Kidney glomerular epithelial cell (primary cell): Measurements from ENCODE around the gene ITPKC.
"Not testable (repeated sequence)": the region's sequence is repeated elsewhere in the genome, so short reads cannot be mapped to it uniquely, and the experiment has no call there.

Experiments
- DNase-seq: peaks from one replicate; lab custom pipeline; 2025; lab: John Stamatoyannopoulos, UW

Gene ITPKC

DNA sequence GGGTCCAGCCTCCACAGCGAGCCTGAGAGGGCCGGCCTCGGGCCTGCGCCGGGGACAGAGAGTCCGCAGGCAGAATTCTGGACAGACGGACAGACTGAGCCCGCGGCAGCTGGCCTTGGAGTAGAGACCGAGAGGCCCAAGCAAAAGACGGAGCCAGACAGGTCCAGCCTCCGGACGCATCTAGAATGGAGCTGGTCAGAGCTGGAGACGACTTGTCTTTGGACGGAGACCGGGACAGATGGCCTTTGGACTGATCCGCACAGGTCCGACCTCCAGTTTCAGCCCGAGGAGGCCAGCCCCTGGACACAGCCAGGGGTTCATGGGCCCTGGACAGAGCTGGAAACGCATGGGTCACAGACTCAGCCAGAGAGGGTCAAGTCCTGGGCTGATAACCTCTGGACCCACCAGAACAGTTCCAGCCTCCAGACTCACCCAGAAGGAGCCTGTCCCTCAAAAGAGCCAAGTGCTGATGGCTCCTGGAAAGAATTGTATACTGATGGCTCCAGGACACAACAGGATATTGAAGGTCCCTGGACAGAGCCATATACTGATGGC, 490 bp downstream of the ITPKC start:
- peak; percentile 8 for DNase-seq

DNA sequence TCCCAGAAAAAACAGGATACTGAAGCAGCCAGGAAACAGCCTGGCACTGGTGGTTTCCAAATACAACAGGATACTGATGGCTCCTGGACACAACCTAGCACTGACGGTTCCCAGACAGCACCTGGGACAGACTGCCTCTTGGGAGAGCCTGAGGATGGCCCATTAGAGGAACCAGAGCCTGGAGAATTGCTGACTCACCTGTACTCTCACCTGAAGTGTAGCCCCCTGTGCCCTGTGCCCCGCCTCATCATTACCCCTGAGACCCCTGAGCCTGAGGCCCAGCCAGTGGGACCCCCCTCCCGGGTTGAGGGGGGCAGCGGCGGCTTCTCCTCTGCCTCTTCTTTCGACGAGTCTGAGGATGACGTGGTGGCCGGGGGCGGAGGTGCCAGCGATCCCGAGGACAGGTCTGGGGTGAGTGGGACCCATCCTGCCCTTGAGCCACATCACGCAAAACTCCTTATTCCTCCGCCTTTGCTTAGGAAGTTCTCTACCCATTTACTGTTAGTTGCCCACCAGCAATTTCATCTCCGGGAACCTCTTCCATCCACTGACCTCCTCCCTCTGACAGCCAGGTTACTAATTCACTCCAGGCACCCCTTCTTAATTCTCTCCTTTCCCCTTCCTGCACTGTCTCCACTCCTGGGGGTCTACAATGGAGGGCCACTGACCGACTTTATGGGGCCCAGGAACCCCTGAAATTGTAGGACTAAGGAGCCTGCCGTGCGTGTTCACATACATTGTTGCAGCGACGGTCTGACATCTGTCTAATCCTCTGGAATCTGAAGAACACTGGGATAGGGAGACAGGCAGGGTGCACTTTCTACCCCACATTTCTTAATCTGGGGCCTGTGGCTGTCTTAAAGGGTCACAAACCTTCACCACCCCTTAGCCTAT, 1.2 kb downstream of the ITPKC start:
- DNase-seq = no peak

- peak; percentile 65 for DNase-seq
Observed at GRCh38 chr19:40718774-40719391, 2.0 kb downstream of the ITPKC start.

DNA sequence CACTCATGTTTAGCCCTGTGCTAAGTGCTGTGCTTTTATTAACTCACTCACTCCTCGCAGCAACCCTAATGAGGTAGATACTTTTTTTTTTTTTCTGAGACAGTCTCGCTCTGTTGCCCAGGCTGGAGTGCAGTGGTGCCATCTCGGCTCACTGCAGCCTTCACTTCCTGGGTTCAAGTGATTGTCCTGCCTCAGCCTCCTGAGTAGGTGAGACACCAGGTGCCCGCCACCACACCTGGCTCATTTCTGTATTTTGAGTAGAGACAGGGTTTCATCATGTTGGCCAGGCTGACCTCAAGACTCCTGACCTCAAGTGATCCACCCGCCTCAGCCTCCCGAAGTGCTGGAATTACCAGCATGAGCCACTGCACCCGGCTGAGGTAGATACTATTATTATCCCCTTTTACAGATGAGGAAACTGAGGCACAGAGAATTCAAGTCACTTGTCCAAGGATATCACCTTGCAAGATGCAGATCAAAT, 2.5 kb downstream of the ITPKC start:
- peak; percentile 65 for DNase-seq

DNA sequence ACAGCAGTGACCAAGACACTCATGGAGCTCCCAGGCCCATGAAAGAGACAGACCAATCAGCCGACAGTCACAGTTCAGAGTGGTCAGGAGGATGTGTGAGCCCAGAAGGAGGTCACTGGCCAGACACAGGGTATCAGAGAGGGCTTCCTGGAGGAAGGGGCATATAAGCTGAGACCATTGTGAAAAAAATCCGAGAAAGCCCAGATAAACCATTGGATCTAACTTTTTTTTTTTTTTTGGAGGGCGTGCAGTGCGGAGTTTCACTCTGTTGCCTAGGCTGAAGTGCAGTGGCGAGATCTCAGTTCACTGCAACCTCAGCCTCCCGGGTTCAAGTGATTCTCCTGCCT, 4.2 kb downstream of the ITPKC start:
- no peak for DNase-seq

DNA sequence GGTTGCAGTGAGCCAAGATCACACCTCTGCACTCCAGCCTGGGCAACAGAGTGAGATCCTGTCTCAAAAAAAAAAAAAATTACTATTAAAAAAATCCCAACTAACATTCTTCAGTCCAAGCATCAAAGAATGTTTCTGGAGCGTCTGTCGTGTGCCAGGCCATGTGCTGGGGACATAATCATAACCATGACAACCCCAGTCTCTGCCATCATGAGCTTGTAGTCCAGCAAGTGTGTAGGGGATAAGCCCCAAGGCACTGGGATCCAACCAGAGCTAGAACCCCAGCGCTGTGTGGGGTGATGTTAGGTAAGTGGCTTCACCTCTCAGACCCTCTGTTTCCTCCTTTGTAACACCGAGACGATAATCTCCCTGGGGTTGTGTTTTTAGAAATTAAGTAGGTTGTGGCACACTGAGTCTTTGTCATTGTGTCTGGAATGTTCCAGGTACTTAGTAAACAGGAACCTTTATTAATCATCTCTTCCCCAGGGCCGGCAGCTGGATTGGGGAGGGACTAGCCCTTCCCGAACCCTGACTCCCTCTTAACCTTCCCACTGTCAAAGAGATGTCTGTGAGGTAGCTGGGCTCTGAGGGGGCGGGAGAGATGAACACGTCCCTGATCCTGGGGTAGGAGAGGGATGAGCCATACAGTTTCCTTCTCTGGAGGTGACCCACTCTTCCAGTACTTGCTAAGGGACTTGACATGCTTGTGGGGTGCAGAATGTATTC, 5.2 kb downstream of the ITPKC start:
- DNase-seq = peak; percentile 4

DNA sequence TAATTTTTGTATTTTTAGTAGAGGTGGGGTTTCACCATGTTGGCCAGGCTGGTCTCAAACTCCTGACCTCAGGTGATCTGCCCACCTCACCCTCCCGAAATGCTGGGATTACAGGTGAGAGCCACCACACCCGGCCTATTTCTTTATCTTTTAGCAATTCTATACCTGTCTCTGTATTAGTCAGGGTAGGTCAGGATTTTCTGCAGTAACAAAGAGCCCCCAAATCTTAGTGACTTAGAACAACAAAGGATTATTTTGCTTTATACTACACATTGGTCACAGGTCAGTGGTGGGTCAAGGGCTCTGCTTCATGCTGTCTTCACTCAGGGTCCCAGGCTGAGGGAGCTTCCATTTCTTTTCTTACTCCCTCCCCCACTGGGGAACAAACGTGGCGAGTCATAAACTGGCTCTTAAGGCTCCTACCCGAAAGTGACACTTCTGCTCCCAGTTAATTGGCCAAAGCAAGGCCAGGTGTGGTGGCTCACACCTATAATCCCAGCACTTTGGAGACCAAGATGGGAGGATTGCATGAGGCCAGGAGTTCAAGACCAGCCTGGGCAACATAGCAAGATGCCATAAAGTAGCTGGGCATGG, 6.8 kb downstream of the ITPKC start:
- no peak for DNase-seq

- no peak for DNase-seq
Observed at GRCh38 chr19:40724315-40724714, 7.4 kb downstream of the ITPKC start.

DNA sequence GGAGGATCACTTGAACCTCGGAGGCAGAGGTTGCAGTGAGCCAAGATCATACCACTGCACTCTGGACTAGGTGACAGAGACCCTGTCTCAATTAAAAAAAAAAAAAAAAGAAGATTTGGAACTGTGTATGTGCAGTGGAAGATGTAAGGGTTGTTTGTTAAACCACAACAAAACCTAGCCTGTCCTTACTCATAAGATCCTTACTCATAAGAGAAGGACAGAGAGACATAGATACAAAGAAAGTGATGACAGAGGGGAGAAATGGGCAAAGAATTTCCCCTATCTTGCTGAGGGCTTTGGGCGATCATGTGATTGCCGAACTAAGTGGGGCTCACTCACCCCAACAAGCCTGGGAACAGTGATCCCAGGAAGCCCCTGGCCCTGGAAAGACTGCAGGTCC, 7.9 kb downstream of the ITPKC start:
- no peak for DNase-seq

- DNase-seq = no peak
Observed at GRCh38 chr19:40726279-40726678, 9.4 kb downstream of the ITPKC start.

DNA sequence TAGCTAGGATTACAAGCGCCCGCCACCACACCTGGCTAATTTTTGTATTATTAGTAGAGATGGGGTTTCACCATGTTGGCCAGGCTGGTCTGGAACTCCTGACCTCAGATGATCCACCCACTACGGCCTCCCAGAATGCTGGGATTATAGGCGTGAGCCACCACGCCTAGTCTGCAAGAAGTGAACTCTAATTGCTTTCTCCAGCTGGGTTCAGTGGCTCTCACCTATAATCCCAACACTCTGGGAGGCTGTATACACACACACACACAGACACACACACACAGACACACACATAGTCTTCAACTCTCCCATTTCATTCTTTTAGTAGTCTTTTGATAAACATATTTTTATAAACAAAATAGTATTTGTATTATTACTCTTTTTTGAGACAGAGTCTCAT, 13.2 kb downstream of the ITPKC start:
- not testable (repeated sequence) for DNase-seq

DNA sequence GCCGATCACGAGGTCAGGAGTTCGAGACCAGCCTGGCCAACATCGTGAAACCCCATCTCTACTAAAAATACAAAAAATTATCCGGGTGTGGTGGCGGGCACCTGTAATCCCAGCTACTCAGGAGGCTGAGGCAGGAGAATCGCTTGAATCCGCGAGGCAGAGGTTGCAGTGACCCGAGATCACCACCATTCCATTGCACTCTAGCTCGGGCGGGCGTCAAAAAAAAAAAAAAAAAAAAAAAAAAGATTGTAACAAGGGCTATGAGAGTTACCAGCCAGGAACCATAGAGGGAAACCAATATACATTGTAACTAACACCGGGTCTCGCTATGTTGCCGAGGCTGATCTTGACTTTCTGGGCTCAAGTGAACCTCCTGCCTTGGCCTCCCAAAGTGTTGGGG, 15.4 kb downstream of the ITPKC start:
- DNase-seq = not testable (repeated sequence)

DNA sequence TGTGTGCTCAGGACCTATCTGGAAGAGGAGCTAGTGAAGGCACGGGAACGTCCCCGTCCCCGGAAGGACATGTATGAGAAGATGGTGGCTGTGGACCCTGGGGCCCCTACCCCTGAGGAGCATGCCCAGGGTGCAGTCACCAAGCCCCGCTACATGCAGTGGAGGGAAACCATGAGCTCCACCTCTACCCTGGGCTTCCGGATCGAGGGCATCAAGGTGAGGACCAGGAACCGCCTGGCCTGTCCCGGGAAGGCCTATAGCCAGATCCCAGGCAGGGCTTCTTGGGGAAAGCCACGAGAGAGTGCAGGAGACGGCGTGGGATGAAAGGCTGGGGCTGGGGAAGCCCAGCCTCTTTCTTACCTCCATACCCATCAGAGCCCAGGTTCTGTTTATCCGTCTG, 16.2 kb downstream of the ITPKC start:
- DNase-seq = no peak

DNA sequence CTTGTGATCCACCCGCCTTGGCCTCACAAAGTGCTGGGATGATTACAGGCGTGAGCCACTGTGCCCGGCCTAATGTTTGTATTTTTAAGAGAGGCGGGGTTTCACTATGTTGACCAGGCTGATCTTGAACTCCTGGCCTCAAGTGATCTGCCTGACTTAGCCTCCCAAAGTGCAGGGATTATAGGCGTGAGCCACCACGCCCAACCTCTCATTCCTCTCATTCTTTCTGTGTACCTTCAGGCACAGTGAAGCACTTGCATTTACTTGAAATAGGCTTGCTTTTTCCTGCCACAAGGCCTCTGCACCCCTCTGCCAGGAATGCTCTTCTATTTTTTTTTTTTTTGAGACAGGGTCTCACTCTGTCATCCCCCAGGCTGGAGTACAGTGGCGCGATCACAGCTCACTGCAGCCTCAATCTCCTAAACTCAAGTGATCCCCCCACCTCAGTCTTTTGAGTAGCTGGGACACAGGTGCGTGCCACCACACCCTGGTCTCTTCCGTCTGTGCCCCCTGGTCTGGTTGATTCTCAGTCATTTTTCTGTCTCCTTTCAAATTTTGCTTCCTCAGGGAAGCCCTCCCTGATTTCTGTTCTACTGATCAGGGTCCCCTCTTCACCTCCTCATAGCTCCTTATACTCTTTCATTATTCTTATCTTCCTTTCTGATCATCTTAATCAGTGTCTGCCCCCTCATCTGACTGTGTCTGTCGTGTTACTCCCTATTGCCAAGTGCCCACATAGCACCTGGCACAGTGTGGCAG, 18.3 kb downstream of the ITPKC start:
- DNase-seq = no peak

GRCh38 chr19:40736661-40737060, 19.7 kb downstream of the ITPKC start:
- DNase-seq = no peak

DNA sequence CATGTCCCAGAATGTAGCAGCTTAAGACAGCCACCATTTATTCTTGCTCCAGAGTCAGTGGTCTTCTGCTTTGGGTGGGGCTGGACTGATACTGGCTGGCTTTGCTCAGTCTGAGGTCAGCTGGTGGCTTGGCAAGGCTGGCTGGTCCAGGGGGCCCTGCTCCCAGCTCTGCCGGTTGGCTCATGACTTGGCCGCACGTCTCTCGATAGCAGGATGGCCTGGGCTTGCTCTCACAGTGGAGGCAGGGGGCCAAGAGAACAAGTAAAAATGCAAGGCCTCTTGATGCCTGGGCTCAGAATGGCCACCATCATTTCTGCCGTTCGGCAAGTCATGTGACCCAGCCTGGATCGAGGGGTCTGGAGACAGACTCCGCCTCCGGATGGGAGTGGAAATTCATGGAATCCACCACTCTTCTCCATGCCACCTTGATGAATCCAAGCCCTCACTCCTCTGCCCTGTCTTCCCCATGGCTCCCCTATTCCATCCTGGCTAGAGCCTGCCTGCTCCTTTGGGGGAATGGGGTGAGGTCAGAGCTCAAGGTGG, 20.3 kb downstream of the ITPKC start:
- DNase-seq = no peak

- no peak for DNase-seq
Observed at GRCh38 chr19:40739030-40739839, 22.3 kb downstream of the ITPKC start.

GRCh38 chr19:40739871-40740703, 23.2 kb downstream of the ITPKC start:
- DNase-seq = no peak

DNA sequence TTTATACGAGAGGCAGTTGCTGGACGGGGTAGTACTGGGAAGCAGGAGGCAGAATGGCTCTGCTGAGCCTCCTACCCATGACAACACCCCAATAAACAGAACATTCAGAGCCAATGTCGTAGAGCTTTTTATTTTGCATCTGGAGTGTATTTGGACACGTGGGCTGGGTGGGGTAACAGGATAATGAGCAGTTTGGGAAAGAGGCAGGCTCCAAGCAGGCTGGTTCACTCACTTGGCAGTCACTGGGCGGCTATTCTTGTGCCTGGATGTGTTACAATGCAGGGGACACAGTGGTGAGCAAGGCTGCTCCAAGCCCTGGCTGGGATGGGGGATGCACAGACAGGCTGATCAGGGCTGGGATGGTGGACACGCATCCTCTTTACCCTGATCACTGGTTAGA, 23.8 kb downstream of the ITPKC start:
- no peak for DNase-seq
